ENCODE data around the gene CCDC177. TPM values are rescaled to one million over a fixed set of nuclear protein-coding genes. Genes with fewer than 3 reads are reported as not detected.

Gene CCDC177
- total RNA-seq, 1 donor from 2014 or later, result not detected

DNA sequence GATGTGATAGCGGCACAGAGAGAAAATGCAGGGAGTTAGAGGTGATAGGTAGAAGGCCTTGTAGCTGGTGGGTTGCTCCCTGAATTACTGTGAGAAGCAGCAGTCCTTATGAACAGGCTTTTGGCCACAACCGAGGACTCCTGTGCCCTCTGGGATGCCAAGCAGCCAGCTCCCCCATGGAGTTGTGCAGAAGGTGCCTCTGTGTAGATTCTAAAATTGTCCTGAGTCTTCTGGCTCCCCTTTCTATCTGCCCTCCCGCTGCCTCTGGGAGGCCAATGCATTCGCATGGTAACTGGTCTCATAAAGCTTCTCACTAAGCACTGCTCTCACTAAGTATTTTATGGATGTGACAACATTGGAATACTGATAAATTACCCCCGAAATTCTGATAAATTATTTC, 20.7 kb upstream of the CCDC177 start:
- DNase-seq (ENCODE audit: low read depth), result no peak
- TF ChIP-seq, protein P1, sequence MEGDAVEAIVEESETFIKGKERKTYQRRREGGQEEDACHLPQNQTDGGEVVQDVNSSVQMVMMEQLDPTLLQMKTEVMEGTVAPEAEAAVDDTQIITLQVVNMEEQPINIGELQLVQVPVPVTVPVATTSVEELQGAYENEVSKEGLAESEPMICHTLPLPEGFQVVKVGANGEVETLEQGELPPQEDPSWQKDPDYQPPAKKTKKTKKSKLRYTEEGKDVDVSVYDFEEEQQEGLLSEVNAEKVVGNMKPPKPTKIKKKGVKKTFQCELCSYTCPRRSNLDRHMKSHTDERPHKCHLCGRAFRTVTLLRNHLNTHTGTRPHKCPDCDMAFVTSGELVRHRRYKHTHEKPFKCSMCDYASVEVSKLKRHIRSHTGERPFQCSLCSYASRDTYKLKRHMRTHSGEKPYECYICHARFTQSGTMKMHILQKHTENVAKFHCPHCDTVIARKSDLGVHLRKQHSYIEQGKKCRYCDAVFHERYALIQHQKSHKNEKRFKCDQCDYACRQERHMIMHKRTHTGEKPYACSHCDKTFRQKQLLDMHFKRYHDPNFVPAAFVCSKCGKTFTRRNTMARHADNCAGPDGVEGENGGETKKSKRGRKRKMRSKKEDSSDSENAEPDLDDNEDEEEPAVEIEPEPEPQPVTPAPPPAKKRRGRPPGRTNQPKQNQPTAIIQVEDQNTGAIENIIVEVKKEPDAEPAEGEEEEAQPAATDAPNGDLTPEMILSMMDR (conservative IDR thresholded peaks at IDR 0.05; ENCODE audit: low read depth, low read length), result no peak
- H3K4me3 ChIP-seq (ENCODE audit: low read depth, low read length), result no peak overlapping the region

DNA sequence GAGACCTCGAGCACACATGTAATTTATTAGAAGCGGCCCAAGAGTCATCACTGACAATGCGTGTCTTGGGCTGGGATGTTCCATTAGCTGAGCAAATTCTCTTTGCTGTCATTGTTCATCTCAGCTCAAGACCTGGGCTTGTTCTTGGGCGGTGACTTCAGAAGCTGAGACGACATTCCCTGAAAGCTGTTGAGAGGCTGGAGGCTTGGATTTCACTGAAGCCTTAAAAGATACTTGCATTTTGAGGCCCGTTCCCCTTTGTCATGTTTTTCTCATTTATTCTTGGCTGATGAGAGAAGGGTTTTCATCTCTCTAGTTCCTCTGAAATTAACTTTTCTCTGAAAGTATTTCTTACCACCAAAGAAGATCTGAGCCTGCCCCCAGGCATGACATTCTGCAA, 20.2 kb upstream of the CCDC177 start:
- DNase-seq (ENCODE audit: low read depth), result no peak
- H3K4me3 ChIP-seq (ENCODE audit: low read depth, low read length), result no peak overlapping the region
- TF ChIP-seq, protein P1 (conservative IDR thresholded peaks at IDR 0.05; ENCODE audit: low read depth, low read length), result no peak

DNA sequence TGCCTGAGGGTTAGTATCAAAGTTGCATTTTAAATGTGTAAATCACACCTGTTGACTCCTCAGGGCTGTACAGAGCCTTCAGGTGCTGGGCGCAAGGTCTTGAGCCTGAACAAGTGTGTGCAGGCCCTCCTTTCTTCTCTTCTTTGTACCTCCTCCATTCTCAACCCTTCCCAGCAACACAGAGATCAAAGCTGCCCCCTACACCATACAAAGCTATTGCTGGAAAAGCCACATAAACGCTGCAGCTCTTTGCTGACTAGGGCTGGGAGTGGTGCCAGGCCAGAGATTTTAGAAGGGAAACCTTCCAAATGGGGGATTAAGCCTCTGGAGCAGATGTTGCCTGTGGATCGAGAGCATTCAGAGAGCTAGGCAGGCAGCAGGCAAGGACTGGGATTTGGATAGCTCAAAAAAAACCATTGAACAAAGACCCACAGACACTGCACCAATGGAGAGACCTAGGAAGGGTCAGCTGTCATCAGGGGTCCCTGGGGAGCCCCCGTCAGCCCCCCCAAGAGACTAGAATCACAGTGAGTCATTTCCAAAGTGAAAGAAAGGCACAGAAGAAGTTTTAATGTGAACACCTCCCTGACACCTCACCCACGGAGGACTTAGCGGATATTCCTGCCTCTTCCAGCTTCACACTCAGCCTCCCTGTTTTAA, 18.5 kb upstream of the CCDC177 start:
- no peak for DNase-seq (ENCODE audit: low read depth)
- H3K4me3 ChIP-seq (ENCODE audit: low read depth, low read length), result no peak overlapping the region
- TF ChIP-seq, protein P1 (conservative IDR thresholded peaks at IDR 0.05; ENCODE audit: low read depth, low read length), result no peak

DNA sequence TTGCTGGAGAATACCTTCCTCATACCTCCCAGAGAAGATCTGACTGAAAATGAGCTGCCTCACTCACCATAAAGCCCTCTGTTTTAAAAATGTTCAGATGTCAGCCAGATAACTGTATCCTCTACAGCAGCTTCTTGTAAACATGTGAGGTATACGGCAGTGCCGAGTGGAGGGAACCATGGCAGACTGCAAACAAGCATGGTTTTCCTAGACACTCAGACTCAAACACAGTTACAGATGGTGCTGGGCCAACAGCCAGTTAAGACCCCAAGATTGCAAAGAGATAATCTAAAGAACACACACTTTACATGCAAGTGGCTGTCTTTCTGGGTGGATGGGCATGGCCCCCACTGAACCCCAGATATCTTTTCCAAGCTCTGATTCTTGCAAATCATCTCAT, 16.6 kb upstream of the CCDC177 start:
- no peak overlapping the region for H3K4me3 ChIP-seq (ENCODE audit: low read depth, low read length)
- DNase-seq (ENCODE audit: low read depth), result no peak
- TF ChIP-seq, protein P1 (conservative IDR thresholded peaks at IDR 0.05; ENCODE audit: low read depth, low read length), result no peak

DNA sequence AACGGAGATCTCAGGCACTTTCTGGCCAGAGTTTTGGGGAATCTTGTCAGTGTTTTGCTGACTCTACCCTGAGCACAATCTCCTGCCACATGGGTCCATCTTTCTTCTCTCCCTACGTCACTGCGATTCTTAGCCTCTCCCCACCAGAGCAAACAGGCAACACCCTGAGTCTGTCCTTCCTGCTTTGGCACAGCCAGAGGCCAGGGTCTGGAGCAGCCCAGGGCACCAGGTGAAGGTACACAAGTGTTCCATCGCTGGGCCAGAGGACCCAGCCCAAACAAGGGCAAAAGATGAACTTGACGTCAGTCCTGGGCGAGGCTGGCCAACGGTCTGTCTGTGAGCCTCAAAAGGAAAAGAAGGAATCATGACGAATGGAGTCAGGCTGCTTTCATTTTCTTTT, 12.7 kb upstream of the CCDC177 start:
- TF ChIP-seq, protein P1 (conservative IDR thresholded peaks at IDR 0.05; ENCODE audit: low read depth, low read length), result no peak

DNA sequence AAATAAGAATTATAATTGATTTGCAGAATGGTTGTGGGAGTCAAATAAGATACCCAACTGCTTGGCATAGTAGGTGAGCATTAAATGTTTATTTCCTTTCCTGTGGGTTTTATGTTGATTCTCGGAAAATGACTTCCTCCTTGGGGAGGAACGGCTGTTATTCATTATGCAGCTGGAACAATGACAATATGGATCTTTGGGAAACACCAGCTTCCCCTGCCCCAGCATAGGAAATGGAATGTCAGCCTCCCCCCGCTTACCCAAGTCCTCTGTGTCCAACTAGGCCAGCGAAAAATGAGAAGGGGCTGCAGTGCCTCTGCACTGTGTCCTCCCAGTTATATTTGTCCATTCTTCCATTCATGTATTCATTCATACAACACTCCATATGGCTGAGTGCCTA, 11.7 kb upstream of the CCDC177 start:
- TF ChIP-seq, protein P1 (conservative IDR thresholded peaks at IDR 0.05; ENCODE audit: low read depth, low read length), result no peak
- H3K4me3 ChIP-seq (ENCODE audit: low read depth, low read length), result no peak overlapping the region
- DNase-seq (ENCODE audit: low read depth), result no peak

More for the DNA sequence above, 12.7 kb upstream of the CCDC177 start:
- no peak for DNase-seq (ENCODE audit: low read depth)
- H3K4me3 ChIP-seq (ENCODE audit: low read depth, low read length), result no peak overlapping the region

DNA sequence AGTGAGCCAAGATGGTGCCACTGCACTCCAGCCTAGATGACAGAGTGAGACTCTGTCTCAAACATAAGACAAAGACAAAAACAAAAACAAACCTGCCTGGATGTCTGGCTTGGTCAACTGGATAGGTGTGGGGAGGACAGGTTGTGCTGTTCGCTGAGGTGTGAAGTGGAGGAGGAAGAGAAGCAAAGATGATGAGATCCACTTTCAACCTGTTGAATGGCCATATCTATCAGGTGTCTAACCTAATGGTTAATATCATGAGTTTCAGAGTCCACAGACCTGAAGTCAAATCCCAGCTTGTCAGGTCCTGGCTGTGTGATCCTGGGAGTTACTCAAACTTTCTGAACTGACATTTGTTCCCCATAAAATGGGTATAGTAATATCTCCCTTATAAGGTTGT, 9.7 kb upstream of the CCDC177 start:
- TF ChIP-seq, protein P1 (conservative IDR thresholded peaks at IDR 0.05; ENCODE audit: low read depth, low read length), result no peak
- no peak overlapping the region for H3K4me3 ChIP-seq (ENCODE audit: low read depth, low read length)
- no peak for DNase-seq (ENCODE audit: low read depth)

Measured in epithelial cell of proximal tubule (primary cell).